LNCAP (cell line): ENCODE measurements around the gene UQCC2.

Experiments used
- TF ChIP-seq, protein P1 (sequence below): fragments of 450-650 bp; IDR thresholded peaks from 2 replicates; pipeline ENCODE4 v1.5.1; 2017; ENCODE audit warnings: mild to moderate bottlenecking

UQCC2 gene

DNA sequence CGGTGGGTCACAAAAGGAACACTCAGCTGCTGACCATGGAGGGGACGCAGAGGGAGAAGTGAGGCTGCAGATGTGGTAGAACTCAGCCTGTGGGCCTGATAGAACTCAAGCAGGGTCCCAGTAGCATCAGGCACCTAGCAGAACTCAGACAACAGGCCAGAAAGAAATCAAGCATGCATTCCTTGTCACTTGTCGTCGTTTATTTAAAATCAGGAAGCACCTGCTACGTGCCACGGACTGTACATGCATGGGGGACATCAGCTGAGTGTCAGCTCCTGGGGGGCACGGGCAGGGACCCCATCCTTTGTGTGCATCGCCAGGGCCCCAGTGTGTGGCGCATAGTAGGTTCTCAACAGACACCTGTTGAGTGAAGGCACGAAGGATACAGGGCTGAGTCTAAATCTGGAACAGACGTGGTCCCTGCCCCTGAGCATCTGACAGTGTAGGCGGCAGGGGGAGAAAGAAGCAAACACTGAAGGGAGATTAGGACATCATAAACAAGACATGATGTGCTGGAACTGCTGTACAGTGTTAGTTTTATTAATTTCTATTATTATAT lies 32.5 kb downstream of the UQCC2 start:
- TF ChIP-seq, protein P1, sequence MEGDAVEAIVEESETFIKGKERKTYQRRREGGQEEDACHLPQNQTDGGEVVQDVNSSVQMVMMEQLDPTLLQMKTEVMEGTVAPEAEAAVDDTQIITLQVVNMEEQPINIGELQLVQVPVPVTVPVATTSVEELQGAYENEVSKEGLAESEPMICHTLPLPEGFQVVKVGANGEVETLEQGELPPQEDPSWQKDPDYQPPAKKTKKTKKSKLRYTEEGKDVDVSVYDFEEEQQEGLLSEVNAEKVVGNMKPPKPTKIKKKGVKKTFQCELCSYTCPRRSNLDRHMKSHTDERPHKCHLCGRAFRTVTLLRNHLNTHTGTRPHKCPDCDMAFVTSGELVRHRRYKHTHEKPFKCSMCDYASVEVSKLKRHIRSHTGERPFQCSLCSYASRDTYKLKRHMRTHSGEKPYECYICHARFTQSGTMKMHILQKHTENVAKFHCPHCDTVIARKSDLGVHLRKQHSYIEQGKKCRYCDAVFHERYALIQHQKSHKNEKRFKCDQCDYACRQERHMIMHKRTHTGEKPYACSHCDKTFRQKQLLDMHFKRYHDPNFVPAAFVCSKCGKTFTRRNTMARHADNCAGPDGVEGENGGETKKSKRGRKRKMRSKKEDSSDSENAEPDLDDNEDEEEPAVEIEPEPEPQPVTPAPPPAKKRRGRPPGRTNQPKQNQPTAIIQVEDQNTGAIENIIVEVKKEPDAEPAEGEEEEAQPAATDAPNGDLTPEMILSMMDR, result no peak

- TF ChIP-seq, protein P1, result no peak
These were observed 33.1 kb downstream of the UQCC2 start for GRCh38 chr6:33678233-33678931.

DNA sequence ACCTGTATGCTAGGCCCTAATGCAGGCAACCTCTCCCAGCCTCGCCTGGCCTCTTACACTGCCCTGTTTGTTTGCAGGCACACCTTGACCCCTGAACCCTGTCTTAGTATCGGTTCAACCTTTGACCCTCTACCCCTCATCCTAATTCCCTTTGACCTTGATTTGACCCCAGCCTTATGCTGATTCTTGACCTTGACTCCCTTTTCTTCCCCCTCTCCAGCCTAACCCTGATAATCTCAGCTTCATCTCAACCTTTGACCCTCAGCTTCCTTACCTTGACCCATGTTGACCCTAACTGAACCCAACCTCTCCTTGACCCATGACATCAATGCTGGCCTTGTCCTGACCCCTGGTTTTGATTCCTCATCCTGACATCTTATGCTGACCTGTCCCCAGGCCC lies 33.8 kb downstream of the UQCC2 start:
- TF ChIP-seq, protein P1, result no peak

DNA sequence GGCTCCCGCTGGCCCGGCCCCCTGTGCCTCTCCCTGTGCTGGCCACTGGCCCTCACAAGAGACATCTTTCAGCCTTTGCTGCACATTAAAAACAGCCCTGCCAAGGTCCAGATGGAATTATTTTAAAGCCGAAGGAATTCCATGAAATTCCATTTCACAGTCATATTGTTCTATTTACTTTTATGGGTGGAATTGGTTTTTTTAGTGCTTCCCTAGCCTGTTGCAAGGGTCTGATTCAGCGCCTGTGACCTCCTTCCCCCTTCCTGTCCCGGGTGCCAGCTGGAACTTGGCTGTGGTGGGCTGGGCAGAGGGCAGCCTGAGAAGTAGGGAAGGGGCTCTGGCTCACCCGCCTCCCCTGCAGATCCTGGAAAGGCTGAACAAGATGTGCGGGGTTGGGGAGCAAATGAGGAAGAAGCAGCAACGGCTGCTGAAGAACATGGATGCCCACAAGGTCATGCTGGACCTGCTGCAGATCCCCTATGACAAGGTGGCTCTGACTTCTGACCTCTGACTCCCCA lies 34.3 kb downstream of the UQCC2 start:
- TF ChIP-seq, protein P1, result no peak

DNA sequence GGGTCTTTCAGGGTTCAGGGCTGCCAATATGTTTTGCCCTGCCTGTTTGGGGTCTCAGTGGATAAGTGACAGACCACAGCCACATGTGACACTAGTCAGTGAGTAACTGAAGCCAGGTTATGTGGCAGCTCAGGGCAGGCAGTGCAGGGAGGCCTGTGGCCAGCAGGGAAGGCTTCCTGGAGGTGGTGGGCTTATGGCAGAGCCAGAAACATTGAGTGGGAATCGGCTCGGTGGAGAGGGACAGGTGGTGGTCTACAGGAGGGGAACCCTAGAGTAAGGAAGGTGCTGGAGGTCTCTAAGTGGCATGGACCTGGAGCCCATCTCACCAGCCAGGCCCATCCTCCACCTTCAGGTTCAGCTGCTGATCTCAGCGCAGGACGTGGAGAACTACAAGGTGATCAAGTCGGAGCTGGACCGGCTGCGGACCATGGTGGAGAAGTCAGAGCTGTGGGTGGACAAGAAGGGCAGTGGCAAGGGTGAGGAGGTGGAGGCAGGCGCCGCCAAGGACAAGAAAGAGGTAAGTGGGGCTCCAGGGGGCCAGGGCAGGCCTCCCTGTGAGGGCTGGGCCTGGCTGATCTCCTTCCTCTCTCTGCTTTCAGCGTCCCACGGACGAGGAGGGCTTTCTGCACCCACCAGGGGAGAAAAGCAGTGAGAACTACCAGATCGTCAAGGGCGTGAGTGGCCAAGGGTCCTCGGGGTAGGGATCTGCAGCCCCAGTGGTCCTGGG lies 34.9 kb downstream of the UQCC2 start:
- TF ChIP-seq, protein P1, result no peak

DNA sequence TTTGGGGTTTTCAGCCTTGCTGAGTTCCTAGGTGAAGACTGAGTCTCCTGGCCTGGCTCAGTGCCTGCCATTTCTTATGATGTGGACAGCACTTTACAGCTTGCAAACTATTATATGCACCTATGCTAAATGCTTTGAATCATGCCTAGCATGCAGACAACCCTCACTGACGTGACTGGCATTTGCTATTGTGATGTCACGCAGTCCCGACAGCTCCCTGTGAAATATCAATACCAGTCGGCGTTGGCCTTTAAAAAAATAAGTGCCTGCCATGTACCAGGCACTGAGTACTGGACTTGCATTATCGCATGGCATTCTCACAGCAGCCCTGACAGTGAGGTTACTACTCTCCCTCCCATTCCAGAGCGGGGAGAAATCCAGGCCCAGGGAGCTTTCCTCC lies 35.5 kb downstream of the UQCC2 start:
- TF ChIP-seq, protein P1, result no peak

GRCh38 chr6:33673851-33674250 lies 37.6 kb downstream of the UQCC2 start:
- TF ChIP-seq, protein P1, result no peak
